GM12891 (cell line): ENCODE measurements around the gene NTHL1.

ENCODE experiments used
- DNase-seq: peaks from one replicate; pipeline ENCODE4 v3.0.0; 2011; ENCODE audit warnings: low spot score; ENCODE audit not compliant: insufficient read length
- FAIRE-seq: peaks from 2 replicates; lab custom pipeline; 2011; peaks lifted over from hg19 to GRCh38; lab: Jason Lieb, UNC
- PAX5 ChIP-seq: IDR thresholded peaks from 2 replicates; pipeline ENCODE4 v1.6.1; 2011; ENCODE audit warnings: low read length, moderate library complexity, mild to moderate bottlenecking; ENCODE audit not compliant: insufficient read depth, severe bottlenecking
- POLR2A ChIP-seq: IDR thresholded peaks from 2 replicates; pipeline ENCODE4 v1.6.1; 2011; ENCODE audit warnings: low read depth, low read length, control low read depth
- POLR2AphosphoS5 ChIP-seq: IDR thresholded peaks from 2 replicates; pipeline ENCODE4 v1.6.1; 2011; ENCODE audit warnings: low read depth, low read length, control low read depth
- POU2F2 ChIP-seq: IDR thresholded peaks from 2 replicates; pipeline ENCODE4 v1.6.1; 2011; ENCODE audit warnings: low read depth, mild to moderate bottlenecking, control low read depth, low read length, moderate library complexity
- SPI1 ChIP-seq: IDR thresholded peaks from 2 replicates; pipeline ENCODE4 v1.6.1; 2011; ENCODE audit warnings: low read depth, low read length, control low read depth
- TAF1 ChIP-seq: IDR thresholded peaks from 2 replicates; pipeline ENCODE4 v1.6.1; 2011; ENCODE audit warnings: low read depth, low read length, control low read depth

The NTHL1 gene

DNA sequence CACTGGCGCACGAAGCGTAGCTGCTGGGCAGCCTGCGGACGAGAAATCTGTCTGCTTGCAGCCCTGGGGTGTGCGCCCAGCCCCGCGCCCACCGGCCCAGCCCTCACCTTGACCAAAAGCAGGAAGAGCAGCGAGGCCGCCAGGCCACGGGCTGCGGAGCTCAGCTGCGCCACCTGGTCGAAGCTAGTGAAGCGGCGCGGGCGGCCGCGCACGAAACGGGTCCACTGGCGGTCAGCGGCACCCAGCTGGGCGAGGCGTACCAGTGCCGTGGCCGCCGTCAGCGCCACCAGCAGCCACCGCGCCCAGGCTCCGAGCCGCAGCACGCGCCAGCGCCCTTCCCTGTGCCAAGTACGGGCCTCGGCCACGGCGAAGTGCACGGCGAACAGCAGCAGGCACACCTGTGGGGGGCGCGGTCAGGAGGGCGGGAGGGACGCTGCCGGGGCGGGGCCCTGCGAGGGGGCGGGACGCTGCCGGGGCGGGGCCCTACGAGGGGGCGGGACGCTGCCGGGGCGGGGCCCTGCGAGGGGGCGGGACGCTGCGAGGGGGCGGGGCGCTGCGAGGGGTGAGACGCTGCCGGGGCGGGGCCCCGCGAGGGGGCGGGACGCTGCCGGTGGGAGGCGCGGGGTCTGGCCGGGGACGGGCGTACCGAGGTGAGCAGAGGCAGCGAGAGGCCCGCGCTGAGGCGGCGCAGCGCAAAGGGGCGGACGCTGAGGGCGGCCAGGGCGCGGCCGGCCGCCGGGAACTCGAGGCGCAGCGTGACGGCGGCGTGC lies 43.3 kb upstream of the NTHL1 start:
- TF ChIP-seq POU2F2 (no peak), SPI1 (no peak), POLR2AphosphoS5 (no peak), TAF1 (no peak), PAX5 (no peak), POLR2A (no peak)
- FAIRE-seq (no peak), DNase-seq (no peak)

DNA sequence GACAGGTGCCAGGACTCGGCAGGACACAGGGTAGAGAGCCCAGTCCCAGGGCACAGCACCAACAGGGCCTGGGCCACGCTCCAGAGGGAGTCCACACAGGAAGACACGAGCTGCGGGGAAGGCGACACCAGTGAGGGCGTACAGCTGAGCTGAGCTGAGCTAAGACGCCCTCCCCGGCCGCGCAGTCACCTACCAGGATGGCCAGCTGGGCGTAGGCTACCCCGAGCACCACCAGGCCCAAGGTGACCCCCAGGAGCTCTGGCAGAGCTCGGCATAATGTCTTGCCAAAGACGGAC lies 42.8 kb upstream of the NTHL1 start:
- DNase-seq (no peak), FAIRE-seq (no peak)
- no peak for TF ChIP-seq SPI1

DNA sequence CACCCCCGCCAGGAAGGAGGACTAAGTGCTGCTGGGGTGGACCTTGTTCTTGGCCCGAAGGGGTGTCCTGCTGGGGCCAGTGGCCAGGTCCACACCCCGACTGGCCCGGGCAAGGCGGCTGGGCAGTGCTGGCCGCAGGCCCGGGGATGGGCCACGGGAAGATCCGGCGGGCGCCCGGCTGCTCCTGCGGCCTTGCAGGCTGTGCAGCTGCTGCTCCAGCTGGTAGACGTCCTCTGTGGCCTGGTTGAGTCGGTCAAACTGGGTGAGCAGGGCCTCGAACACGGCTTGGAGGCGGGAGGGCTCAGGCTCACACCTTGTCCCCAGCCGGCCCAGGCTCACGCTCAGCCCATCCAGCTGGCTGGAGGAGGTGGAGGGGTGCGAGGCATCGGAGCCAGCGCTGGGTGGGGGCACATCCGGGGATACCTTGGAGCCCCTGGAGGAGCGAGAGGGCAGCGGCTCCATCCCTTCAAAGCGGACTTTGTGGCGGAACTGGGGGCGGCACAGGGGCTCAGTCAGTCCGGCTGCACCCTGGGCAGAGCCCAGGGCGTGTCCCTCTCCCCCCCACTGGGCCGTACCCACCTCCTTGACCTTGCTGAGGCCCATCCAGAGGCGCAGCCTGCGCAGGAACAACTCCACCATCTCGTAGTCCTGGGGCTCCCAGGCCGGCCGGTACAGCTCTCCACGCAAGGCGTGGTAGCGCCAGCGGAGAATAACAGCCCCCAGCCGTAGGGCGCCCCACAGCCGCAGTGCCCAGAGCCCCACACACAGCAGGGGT lies 42.3 kb upstream of the NTHL1 start:
- no peak for DNase-seq
- FAIRE-seq = no peak
- no peak for TF ChIP-seq PAX5
- TF ChIP-seq POLR2A = no peak
- TF ChIP-seq POLR2AphosphoS5 = no peak
- no peak for TF ChIP-seq POU2F2
- TF ChIP-seq SPI1 = no peak
- TF ChIP-seq TAF1 = no peak

DNA sequence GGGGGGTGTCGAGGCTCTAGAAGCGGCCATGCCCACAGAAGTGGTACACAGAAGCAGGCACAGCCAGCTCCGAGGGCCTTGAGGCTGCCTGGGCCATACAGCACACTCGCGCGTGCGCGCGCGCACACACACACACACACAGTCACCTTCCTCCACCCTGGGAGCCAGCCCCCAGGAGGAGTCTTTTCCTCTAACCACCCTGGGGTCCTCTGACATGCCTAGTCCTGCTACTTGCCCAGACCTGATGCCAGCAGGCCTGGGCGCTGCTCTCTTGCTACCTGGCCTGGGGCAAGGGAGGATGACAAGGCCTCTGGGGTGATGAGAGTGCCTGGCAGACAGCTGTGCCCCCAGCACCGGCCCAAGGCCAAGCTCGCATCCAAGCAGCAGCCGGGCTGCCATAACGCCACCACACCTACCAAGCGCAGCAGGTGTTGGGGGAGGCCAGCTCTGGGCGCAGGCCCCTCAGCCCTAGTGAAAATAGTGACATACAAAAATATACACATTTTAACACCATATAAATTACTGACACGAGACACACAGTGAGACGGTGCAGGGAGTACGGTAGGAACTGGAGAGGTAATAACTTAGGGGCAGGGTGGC lies 41.2 kb upstream of the NTHL1 start:
- DNase-seq (no peak), FAIRE-seq (no peak)
- TF ChIP-seq SPI1 = no peak
- no peak for TF ChIP-seq PAX5
- TF ChIP-seq POLR2A = no peak
- TF ChIP-seq POU2F2 = no peak
- no peak for TF ChIP-seq TAF1
- TF ChIP-seq POLR2AphosphoS5 = no peak

DNA sequence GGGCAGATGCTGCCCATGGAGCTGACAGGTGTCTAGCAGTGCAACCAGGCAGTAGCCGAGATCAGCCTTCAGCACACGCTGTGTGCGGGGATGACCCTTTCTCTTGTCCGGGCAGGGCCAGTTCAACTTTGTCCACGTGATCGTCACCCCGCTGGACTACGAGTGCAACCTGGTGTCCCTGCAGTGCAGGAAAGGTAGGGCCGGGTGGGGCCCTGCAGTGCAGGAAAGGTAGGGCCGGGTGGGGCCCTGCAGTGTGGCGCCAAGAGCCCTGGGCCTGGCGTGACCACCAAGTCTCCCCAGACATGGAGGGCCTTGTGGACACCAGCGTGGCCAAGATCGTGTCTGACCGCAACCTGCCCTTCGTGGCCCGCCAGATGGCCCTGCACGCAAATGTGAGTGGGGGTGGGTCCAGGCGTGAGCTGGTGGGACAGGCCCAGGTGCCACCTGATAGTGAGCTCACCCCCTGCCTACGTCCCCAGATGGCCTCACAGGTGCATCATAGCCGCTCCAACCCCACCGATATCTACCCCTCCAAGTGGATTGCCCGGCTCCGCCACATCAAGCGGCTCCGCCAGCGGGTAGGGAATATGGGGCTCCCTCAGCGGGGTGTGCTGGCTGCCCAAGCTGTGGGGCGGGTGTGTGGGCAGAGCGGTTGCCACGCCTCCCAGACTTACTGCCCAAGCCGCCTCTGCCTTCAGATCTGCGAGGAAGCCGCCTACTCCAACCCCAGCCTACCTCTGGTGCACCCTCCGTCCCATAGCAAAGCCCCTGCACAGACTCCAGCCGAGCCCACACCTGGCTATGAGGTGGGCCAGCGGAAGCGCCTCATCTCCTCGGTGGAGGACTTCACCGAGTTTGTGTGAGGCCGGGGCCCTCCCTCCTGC lies 40.4 kb upstream of the NTHL1 start:
- no peak for FAIRE-seq

DNA sequence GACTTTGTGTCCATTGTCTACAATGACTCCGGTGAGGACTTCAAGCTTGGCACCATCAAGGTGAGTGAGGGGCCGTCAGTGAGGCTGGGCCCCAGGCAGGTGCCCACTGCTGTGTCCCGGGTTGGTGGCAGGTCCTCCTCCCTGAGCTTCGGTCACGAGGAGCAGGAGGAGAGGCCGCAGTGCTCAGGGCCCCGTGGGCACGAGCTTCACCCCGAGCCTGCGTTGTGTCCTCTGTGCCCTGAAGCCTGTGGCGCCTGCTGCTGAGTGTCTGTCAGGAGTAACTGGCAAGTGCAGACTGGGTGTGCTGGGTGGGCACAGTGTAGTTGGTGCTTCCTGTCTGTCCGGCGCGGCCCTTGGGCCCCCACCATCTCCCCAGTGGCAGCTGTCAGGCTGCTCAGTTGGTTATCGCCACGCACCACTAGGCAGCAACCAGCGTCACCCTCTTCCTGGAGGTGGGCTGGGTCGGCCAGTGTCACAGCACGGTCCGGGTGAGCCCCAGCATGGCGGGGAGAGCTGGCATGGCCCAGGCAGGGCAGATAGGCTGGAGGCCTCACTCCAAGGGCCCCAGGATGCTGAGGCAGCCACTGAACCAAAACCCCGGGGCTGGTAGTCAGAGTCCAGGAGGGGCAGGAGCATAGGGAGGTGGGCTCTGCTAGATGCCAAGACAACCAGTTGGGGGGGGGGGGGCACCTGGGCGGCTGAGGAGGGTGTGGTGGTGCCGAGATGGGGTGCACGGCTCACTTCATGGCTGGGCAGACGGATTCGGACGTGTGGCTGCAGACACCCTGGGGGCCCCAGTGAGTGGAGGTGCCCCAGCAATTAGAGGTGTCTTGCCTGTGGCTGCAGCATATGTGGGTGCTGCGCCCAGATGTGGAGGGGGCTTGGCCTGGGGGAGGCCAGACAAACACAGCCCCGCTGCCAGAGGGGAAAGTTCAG lies 39.4 kb upstream of the NTHL1 start:
- TF ChIP-seq PAX5 (no peak), POLR2AphosphoS5 (no peak), SPI1 (no peak), POLR2A (no peak), TAF1 (no peak), POU2F2 (no peak)
- DNase-seq = no peak
- FAIRE-seq = no peak

More for the DNA sequence above, 40.4 kb upstream of the NTHL1 start:
- TF ChIP-seq POLR2AphosphoS5 (no peak), POLR2A (no peak), PAX5 (no peak), POU2F2 (no peak), SPI1 (no peak), TAF1 (no peak)
- no peak for DNase-seq

DNA sequence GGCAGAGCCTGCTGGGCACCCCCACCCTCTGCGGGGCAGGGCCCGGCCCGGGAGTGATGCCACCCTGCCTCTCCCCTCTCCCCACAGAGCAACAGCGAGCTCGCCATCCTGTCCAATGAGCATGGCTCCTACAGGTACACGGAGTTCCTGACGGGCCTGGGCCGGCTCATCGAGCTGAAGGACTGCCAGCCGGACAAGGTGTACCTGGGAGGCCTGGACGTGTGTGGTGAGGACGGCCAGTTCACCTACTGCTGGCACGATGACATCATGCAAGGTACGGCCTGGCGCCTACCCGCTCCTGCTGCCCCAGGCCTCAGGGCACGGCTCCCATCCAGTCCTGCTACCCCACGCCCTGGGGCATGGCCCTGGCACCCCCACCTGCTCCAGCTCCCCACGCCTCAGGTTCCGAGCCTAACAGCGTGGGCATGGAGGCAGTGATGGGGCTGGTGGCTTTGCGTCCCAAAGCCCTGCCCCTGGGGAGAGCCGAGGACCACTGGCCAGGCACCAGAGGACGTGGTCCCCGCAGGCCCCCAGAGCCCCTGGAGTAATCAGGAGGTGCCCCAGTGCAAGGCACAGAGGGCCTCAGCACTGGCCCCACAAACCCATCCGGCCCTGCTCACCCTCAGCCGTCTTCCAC lies 38.6 kb upstream of the NTHL1 start:
- no peak for TF ChIP-seq POLR2AphosphoS5
- TF ChIP-seq TAF1 = no peak
- TF ChIP-seq PAX5 = no peak
- TF ChIP-seq POLR2A = no peak
- no peak for TF ChIP-seq SPI1
- TF ChIP-seq POU2F2 = no peak
- DNase-seq (no peak), FAIRE-seq (no peak)

DNA sequence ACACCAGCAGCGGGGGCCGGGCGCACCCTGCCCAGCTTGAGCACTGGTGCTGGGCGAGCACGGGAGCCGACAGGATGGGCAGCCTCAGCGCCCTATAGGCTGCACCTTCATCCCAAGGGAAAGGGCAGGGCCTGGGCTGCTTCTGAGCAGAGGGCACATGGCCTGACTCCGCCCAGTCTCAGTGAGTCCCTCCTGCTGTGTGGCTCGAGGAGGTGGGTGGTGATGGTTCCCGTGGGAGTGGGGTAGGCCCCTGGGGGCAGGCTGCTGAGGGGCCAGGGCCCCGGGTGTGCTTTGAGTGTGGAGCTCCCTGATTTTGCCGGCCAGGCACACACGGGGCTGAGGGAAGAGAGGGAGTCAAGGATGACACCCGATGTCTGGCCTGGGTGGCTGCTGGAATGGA lies 38.0 kb upstream of the NTHL1 start:
- no peak for DNase-seq
- FAIRE-seq = no peak
- TF ChIP-seq PAX5 (no peak), POU2F2 (no peak), SPI1 (no peak), POLR2AphosphoS5 (no peak)
